HEK293 (cell line): ENCODE data around the gene ZNF646.
A peak's percentile ranks its signal among the peaks of the same experiment; 100 is the strongest.

Experiments used
- GLI4 ChIP-seq: fragments of 450-650 bp; formaldehyde crosslinking; IDR thresholded peaks from 2 replicates; pipeline ENCODE4 v1.5.1; 2016; ENCODE audit warnings: missing biosample characterization, missing genetic modification characterization
- KLF9 ChIP-seq: fragments of 450-650 bp; formaldehyde crosslinking; IDR thresholded peaks from 2 replicates; pipeline ENCODE4 v1.5.1; 2016; ENCODE audit warnings: missing biosample characterization, missing genetic modification characterization, low read depth
- SP2 ChIP-seq: fragments of 450-650 bp; formaldehyde crosslinking; IDR thresholded peaks from 2 replicates; pipeline ENCODE4 v1.5.1; 2016; ENCODE audit warnings: missing biosample characterization, missing genetic modification characterization
- TRIM28 ChIP-seq: IDR thresholded peaks from 2 replicates; pipeline ENCODE4 v1.6.1; 2011; ENCODE audit warnings: low read length, control low read depth, borderline replicate concordance
- ZNF184 ChIP-seq: fragments of 450-650 bp; IDR thresholded peaks from 2 replicates; pipeline ENCODE4 v1.5.1; 2018; ENCODE audit warnings: missing biosample characterization, mild to moderate bottlenecking, missing genetic modification characterization
- ZNF274 ChIP-seq, 2 experiments: fragments of 200-500 bp in 1 of 2; fragments of 450-650 bp in 1 of 2; sonication (Bioruptor generic) in 1 of 2; formaldehyde crosslinking in 1 of 2; IDR thresholded peaks; 2 replicates each; pipeline versions ENCODE4 v1.5.1 to v1.6.1; 2014 to 2016; ENCODE audit warnings: borderline replicate concordance in 1 of 2, inconsistent platforms in 1 of 2, low read length in 1 of 2, missing biosample characterization in 1 of 2, missing genetic modification characterization in 1 of 2
- TF ChIP-seq, protein P1 (sequence below): fragments of 450-650 bp; formaldehyde crosslinking; IDR thresholded peaks from 2 replicates; pipeline ENCODE4 v1.5.1; 2016; ENCODE audit warnings: missing biosample characterization, missing genetic modification characterization
- TF ChIP-seq, protein P2 (sequence below): fragments of 450-650 bp; formaldehyde crosslinking; IDR thresholded peaks from 2 replicates; pipeline ENCODE4 v1.5.1; 2016; ENCODE audit warnings: missing biosample characterization, missing genetic modification characterization
- TF ChIP-seq, protein P3 (sequence below): fragments of 450-650 bp; formaldehyde crosslinking; IDR thresholded peaks from 2 replicates; pipeline ENCODE4 v1.5.1; 2016; ENCODE audit warnings: missing biosample characterization, missing genetic modification characterization
- TF ChIP-seq, protein P4 (sequence below): fragments of 450-650 bp; formaldehyde crosslinking; IDR thresholded peaks from 2 replicates; pipeline ENCODE4 v1.5.1; 2016; ENCODE audit warnings: missing biosample characterization, missing genetic modification characterization
- TF ChIP-seq, protein P5 (sequence below): fragments of 450-650 bp; formaldehyde crosslinking; IDR thresholded peaks from 2 replicates; pipeline ENCODE4 v1.5.1; 2016; ENCODE audit warnings: missing biosample characterization, missing genetic modification characterization

DNA sequence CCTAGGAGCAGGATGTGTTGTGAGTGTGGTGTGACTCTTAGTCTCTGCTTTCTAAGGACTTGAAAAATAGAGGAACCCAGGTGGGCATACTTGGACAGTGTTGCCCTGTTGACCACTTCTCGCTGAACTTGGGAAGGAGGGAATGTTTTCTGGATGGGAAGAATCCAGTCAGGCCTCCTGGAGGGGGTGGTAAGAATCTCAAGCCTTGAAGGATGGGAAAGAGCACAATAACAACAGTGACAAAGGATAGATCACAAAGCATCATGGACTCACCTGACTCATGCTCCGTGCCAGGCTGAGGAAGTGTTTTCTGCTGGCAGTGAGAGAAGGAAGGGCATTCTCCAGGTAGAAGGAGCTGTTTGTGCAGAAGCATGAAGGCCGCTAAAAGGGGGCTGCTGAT is 51.6 kb downstream of the ZNF646 start:
- TF ChIP-seq, protein P1, sequence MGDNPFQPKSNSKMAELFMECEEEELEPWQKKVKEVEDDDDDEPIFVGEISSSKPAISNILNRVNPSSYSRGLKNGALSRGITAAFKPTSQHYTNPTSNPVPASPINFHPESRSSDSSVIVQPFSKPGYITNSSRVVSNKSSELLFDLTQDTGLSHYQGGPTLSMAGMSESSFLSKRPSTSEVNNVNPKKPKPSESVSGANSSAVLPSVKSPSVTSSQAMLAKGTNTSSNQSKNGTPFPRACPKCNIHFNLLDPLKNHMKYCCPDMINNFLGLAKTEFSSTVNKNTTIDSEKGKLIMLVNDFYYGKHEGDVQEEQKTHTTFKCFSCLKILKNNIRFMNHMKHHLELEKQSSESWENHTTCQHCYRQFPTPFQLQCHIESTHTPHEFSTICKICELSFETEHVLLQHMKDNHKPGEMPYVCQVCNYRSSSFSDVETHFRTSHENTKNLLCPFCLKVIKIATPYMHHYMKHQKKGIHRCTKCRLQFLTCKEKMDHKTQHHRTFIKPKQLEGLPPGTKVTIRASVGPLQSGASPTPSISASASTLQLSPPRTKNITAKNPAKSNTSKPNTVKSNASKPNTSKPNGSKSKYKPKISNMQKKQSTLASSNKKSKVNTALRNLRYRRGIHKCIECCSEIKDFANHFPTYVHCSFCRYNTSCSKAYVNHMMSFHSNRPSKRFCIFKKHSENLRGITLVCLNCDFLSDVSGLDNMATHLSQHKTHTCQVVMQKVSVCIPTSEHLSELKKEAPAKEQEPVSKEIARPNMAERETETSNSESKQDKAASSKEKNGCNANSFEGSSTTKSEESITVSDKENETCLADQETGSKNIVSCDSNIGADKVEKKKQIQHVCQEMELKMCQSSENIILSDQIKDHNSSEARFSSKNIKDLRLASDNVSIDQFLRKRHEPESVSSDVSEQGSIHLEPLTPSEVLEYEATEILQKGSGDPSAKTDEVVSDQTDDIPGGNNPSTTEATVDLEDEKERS (tag by site-specific recombination), result no peak
- no peak for TF ChIP-seq TRIM28
- TF ChIP-seq, protein P2, sequence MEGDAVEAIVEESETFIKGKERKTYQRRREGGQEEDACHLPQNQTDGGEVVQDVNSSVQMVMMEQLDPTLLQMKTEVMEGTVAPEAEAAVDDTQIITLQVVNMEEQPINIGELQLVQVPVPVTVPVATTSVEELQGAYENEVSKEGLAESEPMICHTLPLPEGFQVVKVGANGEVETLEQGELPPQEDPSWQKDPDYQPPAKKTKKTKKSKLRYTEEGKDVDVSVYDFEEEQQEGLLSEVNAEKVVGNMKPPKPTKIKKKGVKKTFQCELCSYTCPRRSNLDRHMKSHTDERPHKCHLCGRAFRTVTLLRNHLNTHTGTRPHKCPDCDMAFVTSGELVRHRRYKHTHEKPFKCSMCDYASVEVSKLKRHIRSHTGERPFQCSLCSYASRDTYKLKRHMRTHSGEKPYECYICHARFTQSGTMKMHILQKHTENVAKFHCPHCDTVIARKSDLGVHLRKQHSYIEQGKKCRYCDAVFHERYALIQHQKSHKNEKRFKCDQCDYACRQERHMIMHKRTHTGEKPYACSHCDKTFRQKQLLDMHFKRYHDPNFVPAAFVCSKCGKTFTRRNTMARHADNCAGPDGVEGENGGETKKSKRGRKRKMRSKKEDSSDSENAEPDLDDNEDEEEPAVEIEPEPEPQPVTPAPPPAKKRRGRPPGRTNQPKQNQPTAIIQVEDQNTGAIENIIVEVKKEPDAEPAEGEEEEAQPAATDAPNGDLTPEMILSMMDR (tag by site-specific recombination), result no peak
- no peak for TF ChIP-seq SP2 (tag by site-specific recombination)
- no peak for TF ChIP-seq KLF9 (tag by site-specific recombination)
- TF ChIP-seq, protein P3, sequence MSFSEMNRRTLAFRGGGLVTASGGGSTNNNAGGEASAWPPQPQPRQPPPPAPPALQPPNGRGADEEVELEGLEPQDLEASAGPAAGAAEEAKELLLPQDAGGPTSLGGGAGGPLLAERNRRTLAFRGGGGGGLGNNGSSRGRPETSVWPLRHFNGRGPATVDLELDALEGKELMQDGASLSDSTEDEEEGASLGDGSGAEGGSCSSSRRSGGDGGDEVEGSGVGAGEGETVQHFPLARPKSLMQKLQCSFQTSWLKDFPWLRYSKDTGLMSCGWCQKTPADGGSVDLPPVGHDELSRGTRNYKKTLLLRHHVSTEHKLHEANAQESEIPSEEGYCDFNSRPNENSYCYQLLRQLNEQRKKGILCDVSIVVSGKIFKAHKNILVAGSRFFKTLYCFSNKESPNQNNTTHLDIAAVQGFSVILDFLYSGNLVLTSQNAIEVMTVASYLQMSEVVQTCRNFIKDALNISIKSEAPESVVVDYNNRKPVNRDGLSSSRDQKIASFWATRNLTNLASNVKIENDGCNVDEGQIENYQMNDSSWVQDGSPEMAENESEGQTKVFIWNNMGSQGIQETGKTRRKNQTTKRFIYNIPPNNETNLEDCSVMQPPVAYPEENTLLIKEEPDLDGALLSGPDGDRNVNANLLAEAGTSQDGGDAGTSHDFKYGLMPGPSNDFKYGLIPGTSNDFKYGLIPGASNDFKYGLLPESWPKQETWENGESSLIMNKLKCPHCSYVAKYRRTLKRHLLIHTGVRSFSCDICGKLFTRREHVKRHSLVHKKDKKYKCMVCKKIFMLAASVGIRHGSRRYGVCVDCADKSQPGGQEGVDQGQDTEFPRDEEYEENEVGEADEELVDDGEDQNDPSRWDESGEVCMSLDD (tag by site-specific recombination), result no peak
- no peak for TF ChIP-seq ZNF274 (IDR thresholded peaks at IDR 0.05; ENCODE audit: low read length)
- no peak for TF ChIP-seq ZNF274 (tag by site-specific recombination; IDR thresholded peaks at IDR 0.05; ENCODE audit: borderline replicate concordance)
- TF ChIP-seq, protein P4, sequence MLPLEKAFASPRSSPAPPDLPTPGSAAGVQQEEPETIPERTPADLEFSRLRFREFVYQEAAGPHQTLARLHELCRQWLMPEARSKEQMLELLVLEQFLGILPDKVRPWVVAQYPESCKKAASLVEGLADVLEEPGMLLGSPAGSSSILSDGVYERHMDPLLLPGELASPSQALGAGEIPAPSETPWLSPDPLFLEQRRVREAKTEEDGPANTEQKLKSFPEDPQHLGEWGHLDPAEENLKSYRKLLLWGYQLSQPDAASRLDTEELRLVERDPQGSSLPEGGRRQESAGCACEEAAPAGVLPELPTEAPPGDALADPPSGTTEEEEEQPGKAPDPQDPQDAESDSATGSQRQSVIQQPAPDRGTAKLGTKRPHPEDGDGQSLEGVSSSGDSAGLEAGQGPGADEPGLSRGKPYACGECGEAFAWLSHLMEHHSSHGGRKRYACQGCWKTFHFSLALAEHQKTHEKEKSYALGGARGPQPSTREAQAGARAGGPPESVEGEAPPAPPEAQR, result no peak
- TF ChIP-seq GLI4 (tag by site-specific recombination), result peak; percentile 90
- TF ChIP-seq ZNF184 (tag by site-specific recombination), result no peak
- TF ChIP-seq, protein P5, sequence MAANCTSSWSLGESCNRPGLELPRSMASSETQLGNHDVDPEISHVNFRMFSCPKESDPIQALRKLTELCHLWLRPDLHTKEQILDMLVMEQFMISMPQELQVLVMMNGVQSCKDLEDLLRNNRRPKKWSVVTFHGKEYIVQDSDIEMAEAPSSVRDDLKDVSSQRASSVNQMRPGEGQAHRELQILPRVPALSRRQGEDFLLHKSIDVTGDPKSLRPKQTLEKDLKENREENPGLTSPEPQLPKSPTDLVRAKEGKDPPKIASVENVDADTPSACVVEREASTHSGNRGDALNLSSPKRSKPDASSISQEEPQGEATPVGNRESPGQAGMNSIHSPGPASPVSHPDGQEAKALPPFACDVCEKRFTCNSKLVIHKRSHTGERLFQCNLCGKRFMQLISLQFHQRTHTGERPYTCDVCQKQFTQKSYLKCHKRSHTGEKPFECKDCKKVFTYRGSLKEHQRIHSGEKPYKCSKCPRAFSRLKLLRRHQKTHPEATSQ (tag by site-specific recombination), result no peak
